NCI-H748 treated with DMSO at 0.1 percent for 48 hours (cell line): Measurements from ENCODE around the gene IKZF2.

Source experiments
- DNase-seq: peaks from one replicate; lab custom pipeline; 2025; lab: John Stamatoyannopoulos, UW

The IKZF2 gene

GRCh38 chr2:213001297-213001910 lies 150.0 kb downstream of the IKZF2 start:
- peak; percentile 15 for DNase-seq

GRCh38 chr2:212998626-212999359 lies 152.6 kb downstream of the IKZF2 start:
- DNase-seq: no peak

- no peak for DNase-seq
Observed at GRCh38 chr2:212997526-212998020, 153.8 kb downstream of the IKZF2 start.

GRCh38 chr2:212995920-212996319 lies 155.5 kb downstream of the IKZF2 start:
- no peak for DNase-seq

GRCh38 chr2:212994976-212995375 lies 156.4 kb downstream of the IKZF2 start:
- DNase-seq: no peak

- no peak for DNase-seq
Observed at GRCh38 chr2:212991120-212991519, 160.3 kb downstream of the IKZF2 start.

GRCh38 chr2:212990697-212991096 lies 160.7 kb downstream of the IKZF2 start:
- DNase-seq: no peak

- no peak for DNase-seq
Observed at GRCh38 chr2:212987492-212987891, 163.9 kb downstream of the IKZF2 start.

- DNase-seq: no peak
Observed at GRCh38 chr2:212984129-212984528, 167.3 kb downstream of the IKZF2 start.

GRCh38 chr2:212979799-212980198 lies 171.6 kb downstream of the IKZF2 start:
- DNase-seq: no peak

- no peak for DNase-seq
Observed at GRCh38 chr2:212979046-212979612, 172.3 kb downstream of the IKZF2 start.

- DNase-seq: no peak
Observed at GRCh38 chr2:212977152-212977551, 174.3 kb downstream of the IKZF2 start.

- DNase-seq: no peak
Observed at GRCh38 chr2:212975333-212975732, 176.1 kb downstream of the IKZF2 start.

GRCh38 chr2:212974692-212975091 lies 176.7 kb downstream of the IKZF2 start:
- no peak for DNase-seq

- no peak for DNase-seq
Observed at GRCh38 chr2:212973347-212973746, 178.1 kb downstream of the IKZF2 start.

- DNase-seq: no peak
Observed at GRCh38 chr2:212970132-212970531, 181.3 kb downstream of the IKZF2 start.

GRCh38 chr2:212968284-212969081 lies 182.9 kb downstream of the IKZF2 start:
- DNase-seq: no peak

GRCh38 chr2:212966884-212967283 lies 184.5 kb downstream of the IKZF2 start:
- no peak for DNase-seq

GRCh38 chr2:212962691-212963090 lies 188.7 kb downstream of the IKZF2 start:
- no peak for DNase-seq

GRCh38 chr2:212961255-212961654 lies 190.2 kb downstream of the IKZF2 start:
- DNase-seq: no peak

GRCh38 chr2:212960336-212960735 lies 191.1 kb downstream of the IKZF2 start:
- DNase-seq: no peak

- DNase-seq: no peak
Observed at GRCh38 chr2:212959471-212960117, 191.8 kb downstream of the IKZF2 start.
